Measurements from ENCODE around the gene ERGIC3.

ERGIC3 gene

DNA sequence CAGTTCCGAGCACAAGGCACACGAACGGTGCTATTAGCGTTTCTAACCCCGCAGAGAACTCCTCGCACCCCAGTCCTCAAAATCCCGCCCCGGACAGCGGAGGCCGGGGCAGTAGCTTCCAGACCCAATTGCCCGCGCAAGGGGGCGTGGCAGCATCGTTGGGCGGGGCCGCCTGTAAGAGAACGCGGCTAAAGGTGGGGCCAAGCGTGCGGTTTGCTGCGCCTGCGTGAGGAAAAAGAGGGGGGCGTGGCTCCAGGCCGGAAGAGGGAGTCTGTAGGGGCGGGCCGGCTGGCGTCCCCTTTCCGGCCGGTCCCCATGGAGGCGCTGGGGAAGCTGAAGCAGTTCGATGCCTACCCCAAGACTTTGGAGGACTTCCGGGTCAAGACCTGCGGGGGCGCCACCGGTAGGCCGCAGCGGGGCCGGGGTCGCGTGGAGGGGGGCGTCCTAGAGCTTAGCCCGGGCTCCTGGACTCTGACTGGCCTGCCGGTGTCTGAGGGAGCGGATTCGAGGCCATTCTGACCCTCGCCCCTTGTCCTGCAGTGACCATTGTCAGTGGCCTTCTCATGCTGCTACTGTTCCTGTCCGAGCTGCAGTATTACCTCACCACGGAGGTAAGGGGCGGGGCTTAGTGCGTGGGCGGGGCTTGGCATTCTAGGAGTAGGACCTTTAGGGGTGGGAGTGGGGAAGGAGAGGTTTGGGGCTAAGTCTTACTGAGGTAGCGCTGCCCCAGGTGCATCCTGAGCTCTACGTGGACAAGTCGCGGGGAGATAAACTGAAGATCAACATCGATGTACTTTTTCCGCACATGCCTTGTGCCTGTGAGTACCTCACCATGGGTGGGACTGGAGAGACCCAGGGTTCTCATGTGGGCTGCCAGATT, at the start of gene ERGIC3:
TSS of gene ERGIC3 (plus strand) at position 296 of the 880 bp plus-strand sequence. CDS start at position 316, 20 bp downstream.
- DNase-seq (ENCODE audit: low spot score): peak; percentile 95
- TF ChIP-seq, protein P1, sequence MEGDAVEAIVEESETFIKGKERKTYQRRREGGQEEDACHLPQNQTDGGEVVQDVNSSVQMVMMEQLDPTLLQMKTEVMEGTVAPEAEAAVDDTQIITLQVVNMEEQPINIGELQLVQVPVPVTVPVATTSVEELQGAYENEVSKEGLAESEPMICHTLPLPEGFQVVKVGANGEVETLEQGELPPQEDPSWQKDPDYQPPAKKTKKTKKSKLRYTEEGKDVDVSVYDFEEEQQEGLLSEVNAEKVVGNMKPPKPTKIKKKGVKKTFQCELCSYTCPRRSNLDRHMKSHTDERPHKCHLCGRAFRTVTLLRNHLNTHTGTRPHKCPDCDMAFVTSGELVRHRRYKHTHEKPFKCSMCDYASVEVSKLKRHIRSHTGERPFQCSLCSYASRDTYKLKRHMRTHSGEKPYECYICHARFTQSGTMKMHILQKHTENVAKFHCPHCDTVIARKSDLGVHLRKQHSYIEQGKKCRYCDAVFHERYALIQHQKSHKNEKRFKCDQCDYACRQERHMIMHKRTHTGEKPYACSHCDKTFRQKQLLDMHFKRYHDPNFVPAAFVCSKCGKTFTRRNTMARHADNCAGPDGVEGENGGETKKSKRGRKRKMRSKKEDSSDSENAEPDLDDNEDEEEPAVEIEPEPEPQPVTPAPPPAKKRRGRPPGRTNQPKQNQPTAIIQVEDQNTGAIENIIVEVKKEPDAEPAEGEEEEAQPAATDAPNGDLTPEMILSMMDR (IDR thresholded peaks at IDR 0.05; ENCODE audit: extremely low read depth, missing control alignments): no peak

DNA sequence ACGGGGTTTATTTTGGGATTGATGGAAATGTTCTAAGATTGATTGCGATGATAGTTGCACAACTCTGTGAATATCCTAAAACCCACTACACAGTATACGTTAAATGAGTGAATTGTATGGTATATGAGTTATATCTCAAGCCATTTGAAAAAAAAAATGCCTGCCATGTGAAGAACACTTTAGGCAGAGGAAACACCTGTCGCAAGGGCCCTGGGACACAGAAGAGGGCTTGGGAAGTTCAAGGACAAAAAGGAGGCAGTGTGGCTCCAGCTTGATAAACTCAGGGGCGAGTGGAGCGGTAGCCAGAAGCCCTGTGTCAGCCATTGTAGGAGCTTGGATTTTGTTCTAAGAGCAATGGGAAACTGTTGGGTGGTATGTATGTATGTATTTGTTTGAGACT, 49.5 kb upstream of the ERGIC3 start:
- DNase-seq (ENCODE audit: low spot score): no peak
- TF ChIP-seq, protein P1 (IDR thresholded peaks at IDR 0.05; ENCODE audit: extremely low read depth, missing control alignments): no peak

DNA sequence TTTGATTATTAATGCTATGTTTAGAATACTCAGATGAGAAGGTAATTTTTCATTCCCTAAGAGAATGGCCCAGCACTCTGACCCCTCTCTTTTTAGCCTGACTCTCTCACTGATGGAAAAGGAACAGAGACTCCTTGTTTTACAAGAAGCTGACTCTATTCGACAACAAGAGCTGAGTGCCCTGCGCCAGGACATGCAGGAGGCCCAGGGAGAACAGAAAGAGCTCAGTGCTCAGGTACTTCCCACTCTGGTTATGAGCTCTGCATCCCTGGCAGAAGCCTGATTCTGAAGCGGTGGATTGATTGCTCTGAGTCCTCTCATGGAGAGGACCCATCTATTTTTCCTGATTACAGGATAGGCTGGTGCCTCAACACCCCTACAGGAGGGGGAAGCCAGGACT, 45.4 kb upstream of the ERGIC3 start:
- no peak for DNase-seq (ENCODE audit: low spot score)
- TF ChIP-seq, protein P1 (IDR thresholded peaks at IDR 0.05; ENCODE audit: extremely low read depth, missing control alignments): no peak

DNA sequence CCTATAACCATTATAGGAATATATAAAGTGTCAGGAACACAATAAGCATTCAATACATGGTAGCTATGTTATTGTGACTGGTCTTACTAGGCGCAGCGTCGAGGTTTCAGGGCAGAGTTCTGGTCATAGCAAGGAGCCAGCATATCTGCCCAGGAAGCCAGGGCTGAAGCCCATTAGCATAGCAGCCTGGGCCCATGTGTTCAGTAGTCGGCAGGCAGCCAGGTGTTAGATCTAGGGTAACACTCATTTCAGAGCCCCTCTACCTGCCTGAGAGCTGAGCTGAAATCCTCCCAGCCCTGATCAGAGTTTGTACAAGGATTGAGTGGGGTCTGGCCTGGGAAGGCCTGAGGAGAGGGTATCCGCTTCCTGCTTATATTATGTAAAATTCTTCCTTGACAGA, 44.6 kb upstream of the ERGIC3 start:
- TF ChIP-seq, protein P1 (IDR thresholded peaks at IDR 0.05; ENCODE audit: extremely low read depth, missing control alignments): no peak
- no peak for DNase-seq (ENCODE audit: low spot score)

DNA sequence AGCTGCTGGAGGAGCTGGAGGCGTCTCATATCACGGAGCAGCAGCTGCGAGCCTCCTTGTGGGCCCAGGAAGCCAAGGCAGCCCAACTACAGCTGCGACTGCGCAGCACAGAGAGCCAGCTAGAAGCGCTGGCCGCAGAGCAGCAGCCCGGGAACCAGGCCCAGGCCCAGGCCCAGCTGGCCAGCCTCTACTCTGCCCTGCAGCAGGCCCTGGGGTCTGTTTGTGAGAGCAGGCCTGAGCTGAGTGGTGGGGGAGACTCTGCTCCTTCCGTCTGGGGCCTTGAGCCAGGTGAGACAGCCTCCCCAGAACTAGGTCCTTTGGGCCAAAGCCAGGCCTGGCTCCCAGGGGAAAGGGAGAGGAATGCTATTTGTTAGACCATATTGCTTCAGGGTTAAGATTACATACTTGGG, 44.1 kb upstream of the ERGIC3 start:
- TF ChIP-seq, protein P1 (IDR thresholded peaks at IDR 0.05; ENCODE audit: extremely low read depth, missing control alignments): no peak
- DNase-seq (ENCODE audit: low spot score): no peak

DNA sequence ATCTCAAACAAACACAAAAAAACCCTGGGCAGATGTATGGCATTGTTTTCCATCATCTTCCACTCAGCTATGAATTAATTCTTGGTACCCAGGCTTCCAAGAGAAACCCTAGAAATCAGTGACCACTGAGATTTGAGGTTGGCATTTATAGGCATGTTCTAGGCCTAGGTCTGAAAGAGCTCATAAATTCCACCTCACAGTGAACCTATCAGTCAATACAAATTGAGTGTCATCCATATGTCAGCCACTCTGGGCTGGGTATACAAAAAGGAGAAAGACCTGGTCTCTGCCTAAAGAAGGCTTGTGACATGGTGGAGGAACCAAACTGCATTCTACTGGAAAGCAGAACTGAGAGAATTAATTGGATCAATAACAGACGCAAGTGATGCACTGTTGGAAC, 42.6 kb upstream of the ERGIC3 start:
- TF ChIP-seq, protein P1 (IDR thresholded peaks at IDR 0.05; ENCODE audit: extremely low read depth, missing control alignments): no peak
- no peak for DNase-seq (ENCODE audit: low spot score)

DNA sequence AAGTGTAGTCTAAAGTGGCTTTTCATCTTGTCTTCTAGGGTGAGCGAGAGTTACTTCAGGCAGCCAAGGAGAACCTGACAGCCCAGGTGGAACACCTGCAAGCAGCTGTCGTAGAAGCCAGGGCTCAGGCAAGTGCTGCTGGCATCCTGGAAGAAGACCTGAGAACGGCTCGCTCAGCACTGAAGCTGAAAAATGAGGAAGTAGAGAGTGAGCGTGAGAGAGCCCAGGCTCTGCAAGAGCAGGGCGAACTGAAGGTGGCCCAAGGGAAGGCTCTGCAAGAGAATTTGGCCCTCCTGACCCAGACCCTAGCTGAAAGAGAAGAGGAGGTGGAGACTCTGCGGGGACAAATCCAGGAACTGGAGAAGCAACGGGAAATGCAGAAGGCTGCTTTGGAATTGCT, 39.5 kb upstream of the ERGIC3 start:
- TF ChIP-seq, protein P1 (IDR thresholded peaks at IDR 0.05; ENCODE audit: extremely low read depth, missing control alignments): no peak
- peak; percentile 67 for DNase-seq (ENCODE audit: low spot score)

All from GM20000 (cell line).